ENCODE measurements around the gene ZCCHC13.

- TF ChIP-seq EP300 (IDR thresholded peaks at IDR 0.05) (no peak), POLR2A (IDR thresholded peaks at IDR 0.05) (no peak)
- TF ChIP-seq, protein P1, sequence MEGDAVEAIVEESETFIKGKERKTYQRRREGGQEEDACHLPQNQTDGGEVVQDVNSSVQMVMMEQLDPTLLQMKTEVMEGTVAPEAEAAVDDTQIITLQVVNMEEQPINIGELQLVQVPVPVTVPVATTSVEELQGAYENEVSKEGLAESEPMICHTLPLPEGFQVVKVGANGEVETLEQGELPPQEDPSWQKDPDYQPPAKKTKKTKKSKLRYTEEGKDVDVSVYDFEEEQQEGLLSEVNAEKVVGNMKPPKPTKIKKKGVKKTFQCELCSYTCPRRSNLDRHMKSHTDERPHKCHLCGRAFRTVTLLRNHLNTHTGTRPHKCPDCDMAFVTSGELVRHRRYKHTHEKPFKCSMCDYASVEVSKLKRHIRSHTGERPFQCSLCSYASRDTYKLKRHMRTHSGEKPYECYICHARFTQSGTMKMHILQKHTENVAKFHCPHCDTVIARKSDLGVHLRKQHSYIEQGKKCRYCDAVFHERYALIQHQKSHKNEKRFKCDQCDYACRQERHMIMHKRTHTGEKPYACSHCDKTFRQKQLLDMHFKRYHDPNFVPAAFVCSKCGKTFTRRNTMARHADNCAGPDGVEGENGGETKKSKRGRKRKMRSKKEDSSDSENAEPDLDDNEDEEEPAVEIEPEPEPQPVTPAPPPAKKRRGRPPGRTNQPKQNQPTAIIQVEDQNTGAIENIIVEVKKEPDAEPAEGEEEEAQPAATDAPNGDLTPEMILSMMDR (IDR thresholded peaks at IDR 0.05) = no peak
Measured at GRCh38 chrX:74272230-74272629, 31.8 kb upstream of the ZCCHC13 start.
